Sigmoid colon (tissue), 7 donors: Measurements from ENCODE around the gene EP400. TPM values are rescaled to one million over a fixed set of nuclear protein-coding genes. Genes with fewer than 3 reads are reported as not detected.
A peak's percentile ranks its signal among the peaks of the same experiment; 100 is the strongest.

Source experiments
- DNase-seq: peaks from one replicate; pipeline ENCODE4 v3.0.0-alpha.2; 2019
- H3K27ac ChIP-seq, 4 donors: fragments of 200-600 bp; sonication (generic); one replicate each; pipeline ENCODE4 v1.5.1; 2016 to 2019; ENCODE audit warnings: mild to moderate bottlenecking in 1 of 4
- H3K27me3 ChIP-seq, 3 donors: fragments of 200-600 bp; sonication (generic); one replicate each; pipeline ENCODE4 v1.5.1; 2019; ENCODE audit warnings: mild to moderate bottlenecking in 1 of 3
- H3K36me3 ChIP-seq, 4 donors: fragments of 200-600 bp; sonication (generic); one replicate each; pipeline ENCODE4 v1.5.1; 2016 to 2019
- H3K4me1 ChIP-seq, 4 donors: fragments of 200-600 bp; sonication (generic); one replicate each; pipeline ENCODE4 v1.5.1; 2017 to 2019
- H3K4me3 ChIP-seq, 4 donors: fragments of 200-600 bp; sonication (generic); one replicate each; pipeline ENCODE4 v1.5.1; 2017 to 2019; ENCODE audit warnings: mild to moderate bottlenecking in 2 of 4, moderate library complexity in 1 of 4
- H3K9me3 ChIP-seq, 4 donors: fragments of 200-600 bp in 3 of 4; sonication (generic) in 3 of 4; one replicate each; pipeline versions ENCODE4 v1.5.1 to v1.6.1; 2013 to 2019
- EP300 ChIP-seq, 4 donors: sonication (generic); formaldehyde crosslinking; IDR thresholded peaks; one replicate each; pipeline ENCODE4 v1.6.1; 2017; ENCODE audit warnings: antibody characterized with exemption in 4 of 4
- POLR2A ChIP-seq, 2 donors: fragments of 450-650 bp; IDR thresholded peaks; one replicate each; pipeline ENCODE4 v1.6.1; 2016; ENCODE audit warnings: antibody characterized with exemption in 2 of 2, mild to moderate bottlenecking in 2 of 2, moderate library complexity in 2 of 2
- POLR2AphosphoS5 ChIP-seq, 4 donors: sonication (generic); formaldehyde crosslinking; IDR thresholded peaks; one replicate each; pipeline ENCODE4 v1.6.1; 2017; ENCODE audit warnings: antibody characterized with exemption in 4 of 4
- WGBS, 2 donors: extraction: QIAGEN DNeasy Blood & Tissue Kit; methylation state at CpG; one replicate each; pipeline ENCODE4 v1.1.7; 2013; 5-methylcytosine and 5-hydroxymethylcytosine counted together
- intact Hi-C: fragments of 100-400 bp; cut with DNase I; formaldehyde crosslinking; loops from one replicate; pipeline ENCODE4 v1.15.1; 2023
- polyA plus RNA-seq, 3 donors: library from polyadenylated mRNA; stranded (reverse); fragments of 200-250 nt; gene quantifications; one replicate each; pipeline ENCODE4 v1.2.3, GENCODE V29; 2013
- total RNA-seq, 4 donors: library from RNA; depleted of rRNA; stranded (reverse); fragments of >200 nt; gene quantifications; one replicate each; pipeline ENCODE4 v1.1.0, GENCODE V29; 2016
- TF ChIP-seq, protein P1 (sequence below), 4 experiments: fragments of 450-650 bp in 3 of 4; fragments of 200-600 bp in 1 of 4; IDR thresholded peaks; one replicate each; pipeline ENCODE4 v1.5.1; 2016 to 2019; ENCODE audit warnings: antibody characterized with exemption in 4 of 4, mild to moderate bottlenecking in 3 of 4, moderate library complexity in 2 of 4
- donor health status: healthy with polysubstance abuse.
- donor health status: Bipolar disorder and iron deficiency.
- donor health status: healthy.

Gene EP400
- total and polyA plus RNA-seq, 7 donors, result 3.2 to 35.7 (median 14.6) TPM

DNA sequence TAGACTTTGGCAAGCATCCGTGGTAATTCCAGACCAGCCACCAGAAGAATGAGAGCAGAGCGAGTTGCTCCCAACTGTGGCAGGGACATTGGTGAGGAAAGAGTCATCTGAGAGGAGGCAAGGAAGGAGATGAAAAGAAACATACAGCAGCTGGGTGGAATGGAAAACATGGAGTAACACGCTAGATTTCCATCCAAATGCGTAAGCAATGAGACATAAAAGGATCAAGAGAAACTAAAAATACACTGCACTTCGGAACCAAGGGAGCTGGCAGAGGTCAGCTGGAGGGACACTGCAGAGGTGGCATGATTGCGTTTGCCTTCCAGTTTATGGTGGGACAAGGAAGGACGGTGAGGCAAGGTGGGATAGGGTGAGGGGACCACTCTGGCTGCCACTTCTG is 111.5 kb downstream of the EP400 start:
- WGBS, 2 donors, result 89 to 93% methylated on average over 7 of the region's 7 CpGs
- Histone ChIP-seq H3K27ac (peak overlapping the region in 1 of 4 donors; percentile 11), H3K9me3 (no peaks in the 10 kb centered on the region), H3K4me3 (no peak overlapping the region), H3K4me1 (peaks cover 0 to 8% (median 0%) of the 10 kb centered on the region in 4 donors), H3K36me3 (peaks cover 25 to 86% (median 43%) of the 10 kb centered on the region in 4 donors), H3K27me3 (no peaks in the 10 kb centered on the region)
- DNase-seq, result no peak
- TF ChIP-seq, protein P1, sequence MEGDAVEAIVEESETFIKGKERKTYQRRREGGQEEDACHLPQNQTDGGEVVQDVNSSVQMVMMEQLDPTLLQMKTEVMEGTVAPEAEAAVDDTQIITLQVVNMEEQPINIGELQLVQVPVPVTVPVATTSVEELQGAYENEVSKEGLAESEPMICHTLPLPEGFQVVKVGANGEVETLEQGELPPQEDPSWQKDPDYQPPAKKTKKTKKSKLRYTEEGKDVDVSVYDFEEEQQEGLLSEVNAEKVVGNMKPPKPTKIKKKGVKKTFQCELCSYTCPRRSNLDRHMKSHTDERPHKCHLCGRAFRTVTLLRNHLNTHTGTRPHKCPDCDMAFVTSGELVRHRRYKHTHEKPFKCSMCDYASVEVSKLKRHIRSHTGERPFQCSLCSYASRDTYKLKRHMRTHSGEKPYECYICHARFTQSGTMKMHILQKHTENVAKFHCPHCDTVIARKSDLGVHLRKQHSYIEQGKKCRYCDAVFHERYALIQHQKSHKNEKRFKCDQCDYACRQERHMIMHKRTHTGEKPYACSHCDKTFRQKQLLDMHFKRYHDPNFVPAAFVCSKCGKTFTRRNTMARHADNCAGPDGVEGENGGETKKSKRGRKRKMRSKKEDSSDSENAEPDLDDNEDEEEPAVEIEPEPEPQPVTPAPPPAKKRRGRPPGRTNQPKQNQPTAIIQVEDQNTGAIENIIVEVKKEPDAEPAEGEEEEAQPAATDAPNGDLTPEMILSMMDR (IDR thresholded peaks at IDR 0.05), result no peak
- TF ChIP-seq POLR2A (IDR thresholded peaks at IDR 0.05), result no peak
- no peak for TF ChIP-seq EP300 (IDR thresholded peaks at IDR 0.05)
- no peak for TF ChIP-seq POLR2AphosphoS5 (IDR thresholded peaks at IDR 0.05)
- intact Hi-C loops, result no loop called here

DNA sequence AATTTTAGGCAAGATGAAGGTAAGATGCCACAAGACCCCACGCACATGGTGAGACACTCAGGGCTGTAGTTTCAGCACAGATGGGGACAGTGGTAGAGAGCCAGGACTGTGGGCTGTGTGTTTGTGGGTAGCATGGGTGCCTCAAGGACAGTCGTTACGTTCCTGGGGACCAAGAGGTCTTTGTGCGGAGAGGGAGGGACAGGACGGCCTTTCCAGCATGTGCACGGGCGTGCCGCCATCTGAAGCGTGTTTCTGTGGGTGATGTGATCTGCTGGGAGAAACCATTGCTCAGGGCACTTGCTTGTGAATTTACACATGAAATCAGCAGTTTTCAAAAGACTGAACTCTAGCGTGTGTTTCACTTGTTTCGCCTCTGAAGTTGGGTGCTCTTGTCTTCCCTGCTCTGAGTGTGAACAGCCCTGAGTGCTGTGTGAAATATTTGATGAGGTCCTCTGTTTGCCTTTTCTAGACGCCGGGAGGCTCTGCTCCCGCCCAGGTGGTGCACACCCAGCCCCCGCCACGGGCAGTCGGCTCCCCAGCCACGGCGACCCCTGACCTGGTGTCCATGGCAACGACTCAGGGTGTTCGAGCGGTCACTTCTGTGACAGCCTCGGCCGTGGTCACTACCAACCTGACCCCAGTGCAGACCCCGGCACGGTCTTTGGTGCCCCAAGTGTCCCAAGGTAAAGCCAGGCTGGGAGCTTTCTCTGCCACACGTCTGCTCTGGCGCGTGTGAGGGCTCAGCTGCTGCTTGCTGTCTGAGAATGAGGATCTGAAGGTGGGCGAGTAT is 112.1 kb downstream of the EP400 start:
- no peaks in the 10 kb centered on the region for H3K9me3 ChIP-seq
- peak overlapping the region in 1 of 4 donors; percentile 11 for H3K27ac ChIP-seq
- TF ChIP-seq POLR2A (IDR thresholded peaks at IDR 0.05) (no peak), EP300 (IDR thresholded peaks at IDR 0.05) (no peak)
- intact Hi-C loops, result no loop called here
- H3K36me3 ChIP-seq, result peaks cover 25 to 85% (median 43%) of the 10 kb centered on the region in 4 donors
- DNase-seq, result no peak
- 85 to 90% methylated on average over 30 of the region's 30 CpGs for WGBS, 2 donors
- H3K27me3 ChIP-seq, result no peaks in the 10 kb centered on the region
- H3K4me1 ChIP-seq, result peaks cover 0 to 8% (median 0%) of the 10 kb centered on the region in 4 donors
- H3K4me3 ChIP-seq, result no peak overlapping the region

GRCh38 chr12:132062481-132062880 is 112.7 kb downstream of the EP400 start:
- DNase-seq, result no peak
- Histone ChIP-seq H3K9me3 (no peaks in the 10 kb centered on the region), H3K4me1 (peaks cover 0 to 8% (median 0%) of the 10 kb centered on the region in 4 donors), H3K27me3 (no peaks in the 10 kb centered on the region), H3K4me3 (no peak overlapping the region), H3K27ac (no peak overlapping the region), H3K36me3 (peaks cover 30 to 85% (median 44%) of the 10 kb centered on the region in 4 donors)
- TF ChIP-seq EP300 (IDR thresholded peaks at IDR 0.05) (no peak), POLR2A (IDR thresholded peaks at IDR 0.05) (no peak), POLR2AphosphoS5 (IDR thresholded peaks at IDR 0.05) (no peak)
- TF ChIP-seq, protein P1 (IDR thresholded peaks at IDR 0.05), result no peak
- intact Hi-C loops, result no loop called here
- 89 to 94% methylated on average over 14 of the region's 14 CpGs for WGBS, 2 donors

DNA sequence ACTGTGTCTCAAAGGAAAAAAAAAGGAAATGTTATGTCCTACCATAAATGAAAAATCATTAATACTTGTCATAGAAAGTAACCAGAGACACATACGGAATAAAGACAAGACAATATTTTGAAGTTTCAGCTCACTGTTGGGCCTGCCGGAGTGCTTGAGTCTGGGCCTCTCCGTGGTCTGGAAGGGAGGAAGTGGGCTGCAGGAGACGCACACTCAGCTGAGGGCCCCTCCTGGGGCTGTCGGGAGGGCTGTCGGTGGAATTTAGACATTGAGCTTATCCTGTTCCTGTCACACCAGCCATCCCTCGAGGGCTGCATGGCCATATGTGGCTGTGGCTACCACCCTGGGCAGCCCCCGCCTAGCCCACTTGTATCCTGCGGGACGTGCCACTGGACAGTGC is 113.7 kb downstream of the EP400 start:
- peak; percentile 36 for DNase-seq
- H3K4me3 ChIP-seq, result no peak overlapping the region
- intact Hi-C loops, result no loop called here
- TF ChIP-seq EP300 (IDR thresholded peaks at IDR 0.05), result no peak
- TF ChIP-seq, protein P1 (IDR thresholded peaks at IDR 0.05), result no peak
- TF ChIP-seq POLR2A (IDR thresholded peaks at IDR 0.05), result no peak
- no peak for TF ChIP-seq POLR2AphosphoS5 (IDR thresholded peaks at IDR 0.05)
- no peak overlapping the region for H3K27ac ChIP-seq
- peaks cover 32 to 85% (median 50%) of the 10 kb centered on the region in 4 donors for H3K36me3 ChIP-seq
- H3K4me1 ChIP-seq, result peaks cover 0 to 8% (median 0%) of the 10 kb centered on the region in 4 donors
- no peaks in the 10 kb centered on the region for H3K27me3 ChIP-seq
- 64 to 87% methylated on average over 10 of the region's 10 CpGs for WGBS, 2 donors
- H3K9me3 ChIP-seq, result no peaks in the 10 kb centered on the region

- no peak overlapping the region for H3K27ac ChIP-seq
- intact Hi-C loops, result no loop called here
- TF ChIP-seq EP300 (IDR thresholded peaks at IDR 0.05) (no peak), POLR2AphosphoS5 (IDR thresholded peaks at IDR 0.05) (no peak), POLR2A (IDR thresholded peaks at IDR 0.05) (no peak)
- TF ChIP-seq, protein P1 (IDR thresholded peaks at IDR 0.05), result no peak
- no peak for DNase-seq
- no peak overlapping the region for H3K4me3 ChIP-seq
- no peaks in the 10 kb centered on the region for H3K27me3 ChIP-seq
- peaks cover 37 to 86% (median 53%) of the 10 kb centered on the region in 4 donors for H3K36me3 ChIP-seq
- H3K9me3 ChIP-seq, result no peaks in the 10 kb centered on the region
- WGBS, 2 donors, result 84 to 94% methylated on average over 19 of the region's 19 CpGs
- peaks cover 0 to 8% (median 0%) of the 10 kb centered on the region in 4 donors for H3K4me1 ChIP-seq
Measured at GRCh38 chr12:132064631-132065030, 114.9 kb downstream of the EP400 start.
